ENCODE results near the gene PTPN3. TPM values are rescaled to one million over a fixed set of nuclear protein-coding genes. Genes with fewer than 3 reads are reported as not detected.

PTPN3 gene
- total RNA-seq, 1 experiment from 2014 or later, result 0.20 TPM

DNA sequence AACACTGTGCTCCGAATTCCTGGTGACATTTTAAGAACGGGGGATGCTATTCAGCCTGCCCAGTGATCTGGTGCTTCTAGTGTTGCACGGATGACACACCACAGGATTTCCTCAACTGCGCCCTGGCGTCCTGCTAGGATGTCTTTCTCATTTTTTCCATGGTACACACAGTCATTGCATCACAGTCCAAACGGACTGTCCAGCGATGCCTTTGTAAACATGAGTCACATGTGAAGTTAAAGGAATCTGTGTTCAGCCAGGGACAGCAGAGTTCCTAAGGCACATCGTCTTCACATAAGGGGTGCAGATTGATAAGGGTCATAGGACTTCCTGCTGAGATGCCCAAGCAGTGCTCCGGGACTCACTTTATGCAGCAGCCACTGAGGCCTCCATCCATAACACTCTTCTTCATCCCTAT lies 9.3 kb upstream of the PTPN3 start:
- in situ Hi-C loops (cut with HindIII; ENCODE audit: low sequenced_read_pairs), result no loop called here
- DNase-seq (ENCODE audit: low spot score), result no peak

DNA sequence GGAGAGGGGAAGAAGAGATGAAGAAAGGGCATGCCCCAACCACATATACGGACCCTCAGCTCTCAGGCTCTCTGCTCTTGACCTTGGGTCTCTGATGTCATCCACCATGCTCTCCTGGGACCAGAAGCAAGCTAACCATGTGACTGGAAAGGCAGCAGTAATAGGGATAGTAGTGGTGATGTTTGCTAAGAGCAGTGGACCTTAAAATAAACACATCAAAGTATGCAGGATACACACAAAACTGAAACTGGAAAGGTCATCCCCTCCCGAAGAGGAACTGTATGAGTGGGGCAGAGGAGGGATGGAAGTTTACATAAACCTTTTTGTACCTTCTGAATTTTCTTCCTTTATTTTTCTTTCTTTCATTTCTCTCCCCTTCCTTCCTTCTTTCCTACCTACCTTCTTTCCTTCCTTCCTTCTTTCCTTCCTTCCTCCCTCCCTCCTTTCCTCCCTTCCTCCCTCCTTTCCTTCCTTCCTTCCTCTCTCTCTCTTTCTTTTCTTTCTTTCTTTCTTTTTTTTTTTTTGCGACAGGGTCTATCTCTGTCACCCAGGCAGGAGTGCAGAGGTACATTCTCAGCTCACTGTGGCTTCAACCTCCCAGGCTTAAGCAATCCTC lies 8.1 kb upstream of the PTPN3 start:
- DNase-seq (ENCODE audit: low spot score), result no peak
- in situ Hi-C loops (cut with HindIII; ENCODE audit: low sequenced_read_pairs), result no loop called here

DNA sequence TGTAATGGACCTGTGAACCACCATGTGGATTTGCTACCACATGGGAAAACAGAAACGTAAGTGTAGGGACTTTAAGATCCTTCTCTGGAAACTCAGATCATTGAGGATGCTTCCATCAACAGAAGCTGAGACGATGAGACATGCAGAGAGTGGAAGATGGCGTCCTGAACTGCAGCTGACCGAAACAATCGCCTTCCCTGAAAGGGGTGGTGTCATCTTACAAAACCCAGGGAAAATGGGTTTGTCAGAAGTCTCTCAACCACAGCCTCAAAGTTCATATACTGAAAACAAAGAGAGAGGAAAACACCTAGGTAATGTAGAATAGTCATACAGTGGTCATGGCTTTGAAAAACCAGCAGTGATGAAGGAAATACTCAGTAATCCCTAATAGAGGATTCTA lies 6.6 kb upstream of the PTPN3 start:
- in situ Hi-C loops (cut with HindIII; ENCODE audit: low sequenced_read_pairs), result no loop called here
- no peak for DNase-seq (ENCODE audit: low spot score)

DNA sequence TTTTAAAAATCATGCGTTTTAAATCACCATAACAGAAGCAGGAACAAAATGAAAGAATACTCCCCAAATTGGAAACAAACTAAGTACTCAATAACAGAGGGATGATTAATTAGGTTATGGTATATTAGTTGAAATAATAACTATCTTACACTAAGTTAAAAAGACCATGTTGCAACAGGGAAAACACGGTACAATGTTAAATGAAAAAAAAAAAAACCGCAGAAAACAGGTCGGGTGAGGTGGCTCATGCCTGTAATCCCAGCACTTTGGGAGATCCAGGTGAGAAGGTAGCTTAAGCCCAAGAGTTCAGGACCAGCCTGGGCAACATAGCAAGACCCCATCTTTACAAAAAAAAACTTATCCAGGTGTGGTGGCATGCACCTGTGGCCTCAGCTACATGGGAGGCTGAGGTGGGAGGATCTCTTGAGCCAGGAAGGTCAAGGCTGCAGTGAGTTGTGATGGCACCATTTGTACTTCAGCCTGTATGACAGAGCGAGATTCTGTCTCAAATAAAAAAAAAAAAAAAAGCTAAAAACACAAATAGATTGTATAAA lies 2.4 kb upstream of the PTPN3 start:
- in situ Hi-C loops (cut with HindIII; ENCODE audit: low sequenced_read_pairs), result no loop called here
- no peak for DNase-seq (ENCODE audit: low spot score)

DNA sequence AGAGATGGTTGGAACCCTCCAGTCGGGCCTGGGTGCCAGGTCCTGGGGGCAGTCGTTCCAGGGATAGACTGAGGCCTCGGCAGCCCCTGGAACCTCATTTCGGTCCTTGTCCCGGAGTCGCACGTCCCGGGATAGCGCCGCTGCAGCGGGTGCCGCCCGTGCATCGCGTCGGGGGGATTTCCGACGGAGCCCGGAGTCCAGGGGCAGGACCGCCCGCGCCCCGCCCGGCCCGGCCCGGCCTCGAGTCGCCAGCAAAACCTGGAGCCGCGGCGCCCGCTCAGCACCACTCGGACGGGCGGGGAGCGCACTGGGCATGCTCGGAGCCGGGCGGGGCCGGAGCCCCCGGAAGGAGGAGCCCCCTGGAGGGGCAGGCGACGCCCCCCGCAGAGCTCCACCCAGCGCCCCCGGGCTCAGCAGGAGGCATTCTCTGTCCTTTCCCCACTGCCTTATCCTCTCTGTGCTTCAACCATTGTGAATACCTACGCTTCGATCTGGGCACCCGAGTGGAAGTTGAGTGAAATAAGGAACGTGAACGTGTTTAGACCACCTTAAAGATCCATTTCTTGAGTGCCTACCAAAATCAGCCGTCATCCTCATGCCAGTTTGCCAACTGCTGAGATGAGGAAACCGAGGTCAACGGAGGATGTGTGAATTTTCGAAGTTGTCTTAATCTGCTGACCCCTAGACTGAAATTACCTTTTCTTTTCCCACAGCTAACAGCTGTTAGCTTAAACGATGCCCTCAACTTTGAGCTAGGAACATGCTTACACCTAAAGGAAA lies 1.7 kb upstream of the PTPN3 start:
- no peak for DNase-seq (ENCODE audit: low spot score)
- in situ Hi-C loops (cut with HindIII; ENCODE audit: low sequenced_read_pairs), result no loop called here

- in situ Hi-C loops (cut with HindIII; ENCODE audit: low sequenced_read_pairs), result no loop called here
- no peak for DNase-seq (ENCODE audit: low spot score)
These were observed 1.1 kb upstream of the PTPN3 start for GRCh38 chr9:109499093-109499630.

- in situ Hi-C loops (cut with HindIII; ENCODE audit: low sequenced_read_pairs), result no loop called here
- no peak for DNase-seq (ENCODE audit: low spot score)
These were observed 617 bp downstream of the PTPN3 start for GRCh38 chr9:109497226-109498153.

DNA sequence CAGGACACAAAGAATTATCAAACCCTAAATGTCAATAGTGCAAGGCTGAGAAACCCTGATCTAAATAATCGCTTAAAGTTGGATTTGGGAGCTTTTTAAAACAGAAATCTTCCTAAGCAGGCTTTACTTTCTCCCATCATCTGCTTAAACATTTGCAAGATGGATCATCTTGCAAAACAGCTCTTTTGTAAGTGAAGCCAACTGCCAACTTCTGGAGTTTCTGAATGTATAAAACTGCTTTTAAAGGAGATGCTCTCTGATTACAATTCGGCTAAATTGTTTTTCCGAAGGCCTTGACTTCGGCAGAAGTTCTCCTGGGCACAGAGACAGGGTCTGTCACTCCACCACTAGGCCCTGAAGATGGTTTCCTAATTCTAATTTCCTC lies 1.3 kb downstream of the PTPN3 start:
- DNase-seq (ENCODE audit: low spot score), result no peak
- in situ Hi-C loops (cut with HindIII; ENCODE audit: low sequenced_read_pairs), result no loop called here

- DNase-seq (ENCODE audit: low spot score), result no peak
- in situ Hi-C loops (cut with HindIII; ENCODE audit: low sequenced_read_pairs), result no loop called here
These were observed 1.9 kb downstream of the PTPN3 start for GRCh38 chr9:109496218-109496617.

DNA sequence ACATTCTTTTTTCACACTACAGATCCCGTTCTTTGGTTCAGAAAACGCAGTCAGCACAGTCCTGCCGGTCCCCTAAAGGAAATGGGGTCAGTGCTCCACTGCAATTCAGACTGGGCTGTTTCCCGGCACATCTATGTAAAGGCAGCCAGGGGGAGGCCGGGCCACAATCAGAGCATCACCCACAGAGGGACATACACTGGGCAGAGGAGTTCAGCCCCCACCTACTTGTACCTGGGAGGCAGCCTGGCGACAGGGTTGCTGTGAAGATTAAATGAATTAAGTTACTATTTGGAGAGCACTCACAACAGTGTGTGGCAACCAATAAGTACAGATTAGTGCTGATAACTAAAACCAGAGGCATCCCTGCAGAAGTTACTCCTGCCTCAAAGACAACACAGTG lies 4.5 kb downstream of the PTPN3 start:
- in situ Hi-C loops (cut with HindIII; ENCODE audit: low sequenced_read_pairs), result no loop called here
- no peak for DNase-seq (ENCODE audit: low spot score)

DNA sequence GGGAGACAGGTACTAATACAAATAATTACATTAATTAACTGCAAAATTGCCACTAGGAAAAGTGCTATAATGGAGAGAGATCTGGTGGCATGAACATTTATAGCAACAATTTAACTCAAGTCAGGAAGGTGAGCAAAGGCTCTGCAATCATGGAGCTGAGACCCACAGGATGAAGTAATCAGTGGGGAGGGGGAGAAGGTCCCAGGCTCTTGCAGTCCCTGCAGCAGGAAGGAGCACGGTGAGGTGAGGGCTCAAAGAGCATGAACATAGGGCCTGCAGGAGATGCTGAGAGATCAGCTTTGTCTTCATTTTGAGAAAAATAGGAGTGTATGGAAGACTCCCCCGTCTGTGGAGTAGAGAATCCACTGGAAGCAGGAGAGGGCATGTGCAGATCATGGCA lies 6.5 kb downstream of the PTPN3 start:
- in situ Hi-C loops (cut with HindIII; ENCODE audit: low sequenced_read_pairs), result no loop called here
- DNase-seq (ENCODE audit: low spot score), result no peak

GRCh38 chr9:109488791-109489492 lies 9.2 kb downstream of the PTPN3 start:
- DNase-seq (ENCODE audit: low spot score), result no peak

DNA sequence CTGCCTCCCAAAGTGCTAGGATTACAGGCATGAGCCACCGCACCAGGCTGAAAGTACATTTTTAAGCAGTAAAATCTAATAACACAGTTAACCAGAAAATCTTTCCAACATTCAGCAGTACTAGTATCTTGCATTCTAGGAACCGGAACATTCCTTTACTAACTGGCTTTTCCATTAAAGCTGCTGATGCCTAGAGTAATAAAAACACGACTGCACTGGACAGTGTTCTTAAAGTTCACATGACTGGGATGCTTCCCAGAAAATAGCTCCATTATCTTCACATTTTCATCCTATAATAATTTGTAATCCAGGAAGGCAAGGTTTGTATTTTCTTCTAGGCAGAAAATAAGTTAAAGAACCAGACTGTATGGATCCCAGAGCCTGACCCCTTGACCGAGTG lies 9.8 kb downstream of the PTPN3 start:
- in situ Hi-C loops (cut with HindIII; ENCODE audit: low sequenced_read_pairs), result no loop called here
- DNase-seq (ENCODE audit: low spot score), result no peak

More at GRCh38 chr9:109488791-109489492, 9.2 kb downstream of the PTPN3 start:
- in situ Hi-C loops (cut with HindIII; ENCODE audit: low sequenced_read_pairs), result no loop called here

DNA sequence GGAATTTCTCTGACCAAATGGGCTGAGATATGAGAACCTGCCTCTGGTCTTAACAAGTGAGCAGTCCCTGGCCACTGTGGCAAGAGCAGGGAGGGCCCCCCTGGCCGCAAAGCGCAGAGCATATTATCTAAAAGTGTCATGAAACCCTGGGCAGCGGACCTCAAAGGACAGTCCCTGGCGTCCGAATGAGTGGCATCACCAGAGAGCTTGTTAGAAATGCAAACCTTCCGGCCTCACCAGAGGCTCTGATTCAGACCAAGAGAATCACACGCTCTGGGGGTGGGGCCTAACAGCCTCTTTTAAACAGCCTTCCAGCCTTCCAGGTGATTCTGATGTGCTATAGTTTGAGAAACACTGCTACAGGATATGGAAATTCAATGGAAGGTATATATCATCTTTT lies 10.9 kb downstream of the PTPN3 start:
- in situ Hi-C loops (cut with HindIII; ENCODE audit: low sequenced_read_pairs), result no loop called here

GRCh38 chr9:109483744-109484429 lies 14.2 kb downstream of the PTPN3 start:
- no peak for DNase-seq (ENCODE audit: low spot score)
- in situ Hi-C loops (cut with HindIII; ENCODE audit: low sequenced_read_pairs), result no loop called here

More for the DNA sequence above, 10.9 kb downstream of the PTPN3 start:
- no peak for DNase-seq (ENCODE audit: low spot score)

- no peak for DNase-seq (ENCODE audit: low spot score)
- in situ Hi-C loops (cut with HindIII; ENCODE audit: low sequenced_read_pairs), result no loop called here
These were observed 15.7 kb downstream of the PTPN3 start for GRCh38 chr9:109482391-109482916.

- no peak for DNase-seq (ENCODE audit: low spot score)
- in situ Hi-C loops (cut with HindIII; ENCODE audit: low sequenced_read_pairs), result no loop called here
These were observed 16.3 kb downstream of the PTPN3 start for GRCh38 chr9:109481856-109482255.

DNA sequence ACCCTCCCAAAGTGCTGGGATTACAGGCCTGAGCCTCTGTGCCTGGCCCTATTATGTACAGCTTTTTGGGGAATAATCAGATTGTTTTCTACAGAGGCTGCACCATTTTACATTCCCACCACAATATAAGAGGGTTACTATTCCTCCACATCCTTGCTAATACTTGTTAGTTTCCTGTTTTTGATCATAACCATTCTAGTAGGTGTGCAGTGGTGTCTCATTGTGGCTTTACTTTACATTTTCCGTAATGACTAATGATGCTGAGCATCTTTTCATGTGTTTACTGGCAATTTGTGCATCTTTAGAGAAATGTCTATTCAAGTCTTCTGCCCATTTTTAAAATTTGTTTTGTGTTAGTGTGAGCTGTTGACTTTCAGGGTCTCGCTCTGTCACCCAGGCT lies 18.3 kb downstream of the PTPN3 start:
- in situ Hi-C loops (cut with HindIII; ENCODE audit: low sequenced_read_pairs), result no loop called here
- no peak for DNase-seq (ENCODE audit: low spot score)

All from G401 (cell line).